H1 (cell line): ENCODE data around the gene CELA1. TPM values are rescaled to one million over a fixed set of nuclear protein-coding genes. Genes with fewer than 3 reads are reported as not detected.

Experiments
- CTCF ChIA-PET: fragments of 300-600 bp; sonication (Branson Sonifier 250); formaldehyde crosslinking; loops from one replicate; lab custom pipeline; 2021; ENCODE audit not compliant: partially characterized antibody; lab: Charles Lee
- POLR2A ChIA-PET: fragments of 300-600 bp; sonication (Branson Sonifier 250); formaldehyde crosslinking; loops from one replicate; lab custom pipeline; 2021; ENCODE audit warnings: inconsistent platforms; ENCODE audit not compliant: partially characterized antibody; lab: Charles Lee
- DNase-seq, 2 experiments: peaks; one replicate each; pipeline versions ENCODE4 v3.0.0 to v3.0.0-alpha.2; 2010 to 2022; ENCODE audit warnings: low spot score in 2 of 2, low read depth in 1 of 2, mixed read lengths in 1 of 2
- FAIRE-seq: peaks from 2 replicates; lab custom pipeline; 2011; peaks lifted over from hg19 to GRCh38; lab: Jason Lieb, UNC
- H2AFZ ChIP-seq: 2 replicates; pipeline ENCODE4 v1.8.1; 2012; ENCODE audit warnings: low read length, inconsistent platforms
- H2AK5ac ChIP-seq: 2 replicates; pipeline ENCODE4 v1.6.1; 2013; ENCODE audit warnings: low read depth, low read length
- H2BK120ac ChIP-seq: replicated peaks from 2 replicates; pipeline ENCODE3; 2013; ENCODE audit warnings: low read depth, low read length, inconsistent platforms
- H2BK12ac ChIP-seq: 2 replicates; pipeline ENCODE4 v1.6.1; 2013; ENCODE audit warnings: low read depth, low read length
- H2BK15ac ChIP-seq: 2 replicates; pipeline ENCODE4 v1.6.1; 2013; ENCODE audit warnings: low read length
- H2BK20ac ChIP-seq: 2 replicates; pipeline ENCODE4 v1.6.1; 2013; ENCODE audit warnings: low read length
- H2BK5ac ChIP-seq: 2 replicates; pipeline ENCODE4 v1.6.1; 2013; ENCODE audit warnings: low read depth, low read length
- H3K14ac ChIP-seq: 2 replicates; pipeline ENCODE4 v1.6.1; 2013; ENCODE audit warnings: inconsistent platforms; ENCODE audit not compliant: insufficient read length
- H3K18ac ChIP-seq: 2 replicates; pipeline ENCODE4 v1.6.1; 2013; ENCODE audit warnings: low read length; ENCODE audit errors: extremely low read depth
- H3K23ac ChIP-seq: 2 replicates; pipeline ENCODE4 v1.6.1; 2013; ENCODE audit warnings: inconsistent platforms; ENCODE audit not compliant: insufficient read length
- H3K23me2 ChIP-seq: 2 replicates; pipeline ENCODE4 v1.6.1; 2013; ENCODE audit warnings: low read depth, low read length
- H3K27ac ChIP-seq: 2 replicates; pipeline ENCODE4 v1.6.1; 2011; ENCODE audit warnings: low read depth, low read length, inconsistent platforms
- H3K27me3 ChIP-seq, 4 experiments: replicated peaks in 1 of 4; 1 replicate in 1 of 4; 2 replicates in 3 of 4; pipeline versions ENCODE4 v1.6.1 to v1.8.1; 2011 to 2013; ENCODE audit warnings: low read length in 3 of 4, mild to moderate bottlenecking in 3 of 4, inconsistent platforms in 2 of 4, mixed read lengths in 2 of 4, moderate library complexity in 1 of 4; ENCODE audit not compliant: control insufficient read depth in 3 of 4, insufficient read depth in 3 of 4; ENCODE audit errors: extremely low read depth in 1 of 4
- H3K36me3 ChIP-seq, 4 experiments: 2 replicates each; pipeline versions ENCODE4 v1.6.1 to v1.8.1; 2011 to 2013; ENCODE audit warnings: mild to moderate bottlenecking in 4 of 4, low read length in 3 of 4, moderate library complexity in 2 of 4, control low read depth in 1 of 4, inconsistent platforms in 1 of 4; ENCODE audit not compliant: insufficient read depth in 4 of 4, control insufficient read depth in 2 of 4
- H3K4ac ChIP-seq: replicated peaks from 2 replicates; pipeline ENCODE3; 2013; ENCODE audit warnings: low read length, low read depth, mixed read lengths, inconsistent platforms; ENCODE audit not compliant: insufficient read length
- H3K4me1 ChIP-seq, 4 experiments: replicated peaks in 1 of 4; 1 replicate in 1 of 4; 2 replicates in 3 of 4; pipeline versions ENCODE4 v1.6.1 to v1.8.1; 2011 to 2013; ENCODE audit warnings: low read length in 3 of 4, inconsistent platforms in 2 of 4, mixed read lengths in 1 of 4; ENCODE audit not compliant: insufficient read depth in 4 of 4, control insufficient read depth in 3 of 4
- H3K4me2 ChIP-seq, 2 experiments: 2 replicates each; pipeline versions ENCODE4 v1.6.1 to v1.8.1; 2011 to 2013; ENCODE audit warnings: low read depth in 2 of 2, low read length in 2 of 2, control low read depth in 1 of 2, inconsistent platforms in 1 of 2, mild to moderate bottlenecking in 1 of 2; ENCODE audit not compliant: insufficient read depth in 1 of 2
- H3K4me3 ChIP-seq, 4 experiments: fragments of 200-600, 300-600 bp in 1 of 4; sonication (generic), shearing (Covaris generic), sonication (Bioruptor Twin) in 1 of 4; 2 replicates each; pipeline versions ENCODE4 v1.5.1 to v1.8.1; 2011 to 2016; ENCODE audit warnings: low read length in 4 of 4, low read depth in 3 of 4, control low read depth in 2 of 4, inconsistent platforms in 2 of 4, mild to moderate bottlenecking in 2 of 4, mixed read lengths in 1 of 4, moderate library complexity in 1 of 4; ENCODE audit not compliant: insufficient read depth in 2 of 4; ENCODE audit errors: extremely low read depth in 1 of 4
- H3K56ac ChIP-seq: replicated peaks from 2 replicates; pipeline ENCODE3; 2013; ENCODE audit warnings: low read depth, mild to moderate bottlenecking, mixed read lengths, low read length, inconsistent platforms; ENCODE audit not compliant: insufficient read length
- H3K79me1 ChIP-seq: 2 replicates; pipeline ENCODE4 v1.6.1; 2013; ENCODE audit warnings: low read depth, low read length, control low read depth
- H3K79me2 ChIP-seq, 2 experiments: 2 replicates each; pipeline versions ENCODE4 v1.6.1 to v1.8.1; 2012 to 2013; ENCODE audit warnings: low read length in 2 of 2, mild to moderate bottlenecking in 2 of 2, inconsistent platforms in 1 of 2; ENCODE audit not compliant: insufficient read depth in 2 of 2, control insufficient read depth in 1 of 2
- H3K9ac ChIP-seq, 4 experiments: replicated peaks in 1 of 4; 1 replicate in 1 of 4; 2 replicates in 3 of 4; pipeline versions ENCODE4 v1.6.1 to v1.8.1; 2011 to 2013; ENCODE audit warnings: low read depth in 3 of 4, low read length in 3 of 4, control low read depth in 2 of 4, mild to moderate bottlenecking in 2 of 4, moderate library complexity in 2 of 4, inconsistent platforms in 1 of 4; ENCODE audit errors: extremely low read depth in 1 of 4
- H3K9me3 ChIP-seq, 2 experiments: 2 replicates each; pipeline versions ENCODE4 v1.6.1 to v1.8.1; 2012 to 2013; ENCODE audit warnings: mild to moderate bottlenecking in 2 of 2, moderate library complexity in 2 of 2, control low read depth in 1 of 2, inconsistent platforms in 1 of 2, low read depth in 1 of 2, low read length in 1 of 2, mixed read lengths in 1 of 2; ENCODE audit not compliant: insufficient read depth in 2 of 2
- H4K20me1 ChIP-seq, 2 experiments: replicated peaks in 1 of 2; 2 replicates each; pipeline versions ENCODE3 to v1.8.1; 2011 to 2013; ENCODE audit warnings: inconsistent platforms in 2 of 2, low read length in 2 of 2, mild to moderate bottlenecking in 1 of 2; ENCODE audit not compliant: insufficient read depth in 2 of 2, control insufficient read depth in 1 of 2
- H4K5ac ChIP-seq: 2 replicates; pipeline ENCODE4 v1.6.1; 2013; ENCODE audit warnings: low read length, low read depth, mixed read lengths, inconsistent platforms; ENCODE audit not compliant: insufficient read length
- H4K8ac ChIP-seq: 2 replicates; pipeline ENCODE4 v1.8.0; 2013; ENCODE audit warnings: mild to moderate bottlenecking, moderate library complexity, low read length, inconsistent platforms; ENCODE audit not compliant: insufficient read depth; ENCODE audit errors: extremely low read depth
- H4K91ac ChIP-seq: replicated peaks from 2 replicates; pipeline ENCODE3; 2013; ENCODE audit warnings: low read length, mixed read lengths, inconsistent platforms; ENCODE audit not compliant: insufficient read length
- BRCA1 ChIP-seq: IDR thresholded peaks from 2 replicates; pipeline ENCODE4 v1.6.1; 2012; ENCODE audit warnings: low read depth, low read length, improper control_type of control experiment
- CBX5 ChIP-seq: fragments of 300-800, 300-1000 bp; sonication (generic); IDR thresholded peaks from 2 replicates; pipeline ENCODE4 v1.7.1; 2016; ENCODE audit warnings: antibody characterized with exemption, low read length, low read depth
- CHD1 ChIP-seq: IDR thresholded peaks from 2 replicates; pipeline ENCODE4 v1.6.1; 2012; ENCODE audit warnings: low read depth, low read length, improper control_type of control experiment
- EP300 ChIP-seq, 2 experiments: IDR thresholded peaks; 1 replicate in 1 of 2; 2 replicates in 1 of 2; pipeline ENCODE4 v1.6.1; 2011 to 2012; ENCODE audit warnings: low read depth in 2 of 2, low read length in 2 of 2, mild to moderate bottlenecking in 2 of 2, borderline replicate concordance in 1 of 2, inconsistent platforms in 1 of 2, moderate library complexity in 1 of 2
- FOSL1 ChIP-seq: IDR thresholded peaks from 2 replicates; pipeline ENCODE4 v1.6.1; 2011; ENCODE audit warnings: mild to moderate bottlenecking, low read depth, low read length, moderate library complexity; ENCODE audit not compliant: insufficient read depth
- GABPA ChIP-seq: IDR thresholded peaks from 2 replicates; pipeline ENCODE4 v1.6.1; 2011; ENCODE audit warnings: mild to moderate bottlenecking, low read length, moderate library complexity, borderline replicate concordance; ENCODE audit not compliant: insufficient read depth
- GTF2F1 ChIP-seq: IDR thresholded peaks from 2 replicates; pipeline ENCODE4 v1.6.1; 2012; ENCODE audit warnings: low read depth, low read length, improper control_type of control experiment, borderline replicate concordance
- HDAC6 ChIP-seq: IDR thresholded peaks from one replicate; pipeline ENCODE4 v1.7.1; 2012; ENCODE audit warnings: low read depth, mild to moderate bottlenecking, inconsistent platforms, low read length, moderate library complexity
- JUN ChIP-seq: IDR thresholded peaks from 2 replicates; pipeline ENCODE4 v1.6.1; 2011; ENCODE audit warnings: low read depth, mild to moderate bottlenecking, improper control_type of control experiment, low read length
- KDM4A ChIP-seq: IDR thresholded peaks from one replicate; pipeline ENCODE4 v1.7.1; 2012; ENCODE audit warnings: low read depth, mild to moderate bottlenecking, moderate library complexity, low read length, inconsistent platforms; ENCODE audit not compliant: severe bottlenecking
- RFX5 ChIP-seq: IDR thresholded peaks from 2 replicates; pipeline ENCODE4 v1.6.1; 2011; ENCODE audit warnings: low read depth, low read length, improper control_type of control experiment, borderline replicate concordance
- SIRT6 ChIP-seq: IDR thresholded peaks from one replicate; pipeline ENCODE4 v1.7.1; 2012; ENCODE audit warnings: low read length, inconsistent platforms
- WGBS, 2 experiments: shearing (Covaris generic) in 1 of 2; methylation state at CpG; one replicate each; pipeline versions ENCODE4 v1.1.6 to v1.1.7; 2013 to 2015; ENCODE audit warnings: low lambda C conversion rate in 2 of 2, mixed read lengths in 2 of 2, inconsistent platforms in 1 of 2, low coverage in 1 of 2, missing lambda C conversion rate in 1 of 2; ENCODE audit not compliant: insufficient replicate concordance in 2 of 2, insufficient coverage in 1 of 2, insufficient read length in 1 of 2; ENCODE audit errors: extremely low coverage in 1 of 2, missing lambda C conversion rate in 1 of 2; 5-methylcytosine and 5-hydroxymethylcytosine counted together
- polyA plus RNA-seq, 7 experiments: library from polyadenylated mRNA; depleted of rRNA in 3 of 7; stranded (reverse) in 5 of 7; unstranded in 2 of 7; fragments of >200 nt in 5 of 7; fragments of 200-250 nt in 2 of 7; gene quantifications; 1 replicate in 5 of 7; 2 replicates in 1 of 7; 4 replicates in 1 of 7; pipeline versions ENCODE4 v1.2.1 to v1.2.3, GENCODE V29; 2011 to 2013; ENCODE audit warnings: missing spikeins in 2 of 7, mixed read lengths in 2 of 7
- total RNA-seq: library from RNA; stranded (reverse); fragmentation: NEBNext Ultra II Directional; extraction: Animal tissue kit (Norgen Biotek cat#: 25700); gene quantifications from 2 replicates; pipeline ENCODE4 v1.2.1, GENCODE V29; 2021
- TF ChIP-seq, protein P1 (sequence below): IDR thresholded peaks from 2 replicates; pipeline ENCODE4 v1.6.1; 2011; ENCODE audit warnings: low read depth, mild to moderate bottlenecking, low read length; ENCODE audit not compliant: insufficient read depth

CELA1 gene
- total and polyA plus RNA-seq, 2 of the 8 experiments (the other 6 are each of a cell fraction or from before 2014, with no cell fraction given) = 0.09 TPM; not detected in 1

DNA sequence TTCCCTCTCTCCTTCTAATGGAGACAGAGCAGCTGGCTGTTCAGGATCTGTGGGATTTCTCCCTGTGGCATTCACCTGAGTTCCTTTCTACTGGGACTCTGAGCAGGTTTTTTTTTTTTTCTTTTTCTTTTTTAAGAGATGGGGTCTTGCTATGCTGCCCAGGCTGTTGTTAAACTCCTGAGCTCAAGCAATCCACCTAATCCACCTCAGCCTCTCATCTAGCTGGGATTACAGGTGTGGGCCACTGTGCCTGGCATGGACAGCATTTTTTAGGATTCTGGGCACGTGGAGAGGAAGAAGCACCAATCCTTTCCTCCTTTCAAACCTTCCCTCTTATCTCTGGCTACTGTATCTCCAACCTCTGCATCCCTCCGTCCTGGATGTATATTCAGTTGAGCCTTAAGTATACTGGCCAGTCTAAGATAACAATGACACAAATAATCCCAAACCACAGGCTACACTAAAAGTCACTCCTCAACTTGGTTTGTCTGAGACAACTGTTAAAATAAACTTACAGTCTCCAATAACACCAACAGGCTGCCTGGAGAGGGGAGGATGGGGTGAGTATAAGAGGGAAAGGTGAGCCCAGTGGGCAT is 16.4 kb upstream of the CELA1 start:
- 79% methylated on average over 2 of the region's 2 CpGs; no CpG with 5 or more reads in 1 of the 2 experiments for WGBS, 2 experiments
- Histone ChIP-seq H4K5ac (no peak overlapping the region), H4K91ac (no peak overlapping the region), H3K23ac (no peak overlapping the region), H3K56ac (no peak overlapping the region), H2BK120ac (no peak overlapping the region), H4K8ac (no peak overlapping the region), H2BK12ac (no peak overlapping the region), H3K14ac (no peak overlapping the region), H2AK5ac (no peak overlapping the region), H3K79me1 (no peaks in the 10 kb centered on the region), H3K79me2 (no peaks in the 10 kb centered on the region), H2BK15ac (no peak overlapping the region), H3K4me2 (no peak overlapping the region), H3K4me3 (no peak overlapping the region), H3K4ac (no peak overlapping the region), H3K4me1 (no peaks in the 10 kb centered on the region; a peak in 2 of 7 replicates), H3K18ac (no peak overlapping the region), H2BK20ac (no peak overlapping the region), H2BK5ac (no peak overlapping the region), H2AFZ (no peak overlapping the region), H3K27me3 (no peaks in the 10 kb centered on the region), H3K9ac (no peak overlapping the region), H3K23me2 (no peaks in the 10 kb centered on the region), H3K27ac (no peak overlapping the region), H4K20me1 (no peaks in the 10 kb centered on the region), H3K9me3 (no peaks in the 10 kb centered on the region), H3K36me3 (peaks cover 0 to 17% (median 1%) of the 10 kb centered on the region in 4 experiments; a peak in 4 of 8 replicates)
- DNase-seq (no peak), FAIRE-seq (no peak)
- ChIA-PET CTCF (interaction anchor here (1.2 to 4.4 kb wide), 4 partner anchors 8 to 93 kb away, joined by 3 to 44 read pairs (median 3); no protein-coding TSS in a partner anchor), POLR2A (interaction anchor here (1.3 kb wide), 1 partner anchor 9 kb away, joined by 3 read pairs; no protein-coding TSS in a partner anchor)
- TF ChIP-seq CHD1 (no peak), EP300 (IDR thresholded peaks at IDR 0.05; ENCODE audit: borderline replicate concordance in 1 of 2, low read depth in 2 of 2, low read length in 2 of 2) (no peak), HDAC6 (no peak), FOSL1 (no peak), JUN (no peak), BRCA1 (no peak), GTF2F1 (no peak), RFX5 (no peak), KDM4A (no peak), SIRT6 (no peak), GABPA (no peak), CBX5 (no peak)
- TF ChIP-seq, protein P1, sequence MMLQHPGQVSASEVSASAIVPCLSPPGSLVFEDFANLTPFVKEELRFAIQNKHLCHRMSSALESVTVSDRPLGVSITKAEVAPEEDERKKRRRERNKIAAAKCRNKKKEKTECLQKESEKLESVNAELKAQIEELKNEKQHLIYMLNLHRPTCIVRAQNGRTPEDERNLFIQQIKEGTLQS = no peak
